ENCODE data around the gene ACAN. TPM values are rescaled to one million over a fixed set of nuclear protein-coding genes. Genes with fewer than 3 reads are reported as not detected.
A peak's percentile ranks its signal among the peaks of the same experiment; 100 is the strongest.

Gene ACAN
- total RNA-seq, 1 experiment from 2014 or later, result 1.4 TPM

GRCh38 chr15:88907111-88907510 is 103.9 kb downstream of the ACAN start:
- ATAC-seq, result no peak
- Mint-ChIP-seq H3K27ac (peak overlapping the region; percentile 72; the same call in 1 of the 2 replicates), H3K4me3 (no peak overlapping the region), H3K4me1 (peaks cover 76% of the 10 kb centered on the region), H3K27me3 (ENCODE audit: low read depth) (no peaks in the 10 kb centered on the region; the same call in 1 of the 2 replicates), H3K9me3 (no peaks in the 10 kb centered on the region), H3K36me3 (peaks cover 95% of the 10 kb centered on the region)
- ChIA-PET CTCF (interaction anchor here (0.9 to 8.6 kb wide), 3 partner anchors 9 to 264 kb away, joined by 3 to 226 read pairs (median 18); no protein-coding TSS in a partner anchor), POLR2A (no interaction called here)
- TF ChIP-seq FOXP1 (CRISPR knock-in tag; IDR thresholded peaks at IDR 0.05; ENCODE audit: borderline replicate concordance) (no peak), SP1 (CRISPR knock-in tag; conservative IDR thresholded peaks at IDR 0.05) (no peak), ZNF425 (CRISPR knock-in tag; conservative IDR thresholded peaks at IDR 0.05) (no peak), SMAD3 (CRISPR knock-in tag; IDR thresholded peaks at IDR 0.05; ENCODE audit: borderline replicate concordance) (no peak), FOXK1 (CRISPR knock-in tag; IDR thresholded peaks at IDR 0.05) (no peak), ZNF671 (CRISPR knock-in tag; IDR thresholded peaks at IDR 0.05) (no peak), ZNF396 (CRISPR knock-in tag; IDR thresholded peaks at IDR 0.05; ENCODE audit: borderline replicate concordance) (no peak), SOX15 (CRISPR knock-in tag; IDR thresholded peaks at IDR 0.05) (no peak), ZNF512 (CRISPR knock-in tag; IDR thresholded peaks at IDR 0.05; ENCODE audit: borderline replicate concordance) (no peak), ELF4 (CRISPR knock-in tag; IDR thresholded peaks at IDR 0.05; ENCODE audit: low read depth) (no peak), TP53 (CRISPR knock-in tag; IDR thresholded peaks at IDR 0.05) (no peak), JAZF1 (CRISPR knock-in tag; IDR thresholded peaks at IDR 0.05) (no peak)
- TF ChIP-seq, protein P1, sequence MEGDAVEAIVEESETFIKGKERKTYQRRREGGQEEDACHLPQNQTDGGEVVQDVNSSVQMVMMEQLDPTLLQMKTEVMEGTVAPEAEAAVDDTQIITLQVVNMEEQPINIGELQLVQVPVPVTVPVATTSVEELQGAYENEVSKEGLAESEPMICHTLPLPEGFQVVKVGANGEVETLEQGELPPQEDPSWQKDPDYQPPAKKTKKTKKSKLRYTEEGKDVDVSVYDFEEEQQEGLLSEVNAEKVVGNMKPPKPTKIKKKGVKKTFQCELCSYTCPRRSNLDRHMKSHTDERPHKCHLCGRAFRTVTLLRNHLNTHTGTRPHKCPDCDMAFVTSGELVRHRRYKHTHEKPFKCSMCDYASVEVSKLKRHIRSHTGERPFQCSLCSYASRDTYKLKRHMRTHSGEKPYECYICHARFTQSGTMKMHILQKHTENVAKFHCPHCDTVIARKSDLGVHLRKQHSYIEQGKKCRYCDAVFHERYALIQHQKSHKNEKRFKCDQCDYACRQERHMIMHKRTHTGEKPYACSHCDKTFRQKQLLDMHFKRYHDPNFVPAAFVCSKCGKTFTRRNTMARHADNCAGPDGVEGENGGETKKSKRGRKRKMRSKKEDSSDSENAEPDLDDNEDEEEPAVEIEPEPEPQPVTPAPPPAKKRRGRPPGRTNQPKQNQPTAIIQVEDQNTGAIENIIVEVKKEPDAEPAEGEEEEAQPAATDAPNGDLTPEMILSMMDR (IDR thresholded peaks at IDR 0.05), result no peak
- DNase-seq (ENCODE audit: low spot score), result no peak

DNA sequence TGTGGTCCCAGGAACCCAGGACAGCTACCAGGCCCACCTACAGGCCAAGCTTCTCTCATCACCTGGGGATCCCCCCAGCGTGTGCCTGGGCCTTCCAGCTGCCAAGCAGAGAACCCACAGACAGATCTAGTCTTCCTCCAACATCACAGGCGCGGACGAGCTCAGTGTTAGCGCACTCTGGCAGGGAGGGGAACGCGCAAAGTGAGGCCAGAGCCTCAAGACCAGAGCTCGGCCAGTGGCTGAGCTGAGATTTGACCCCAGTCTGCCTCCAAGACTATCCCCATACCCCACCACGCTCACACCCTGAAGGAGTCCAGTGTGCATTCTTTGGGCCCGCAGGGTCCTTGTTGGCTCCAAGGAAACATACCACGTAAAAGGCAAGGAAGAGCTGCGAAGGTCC is 104.9 kb downstream of the ACAN start:
- Mint-ChIP-seq H3K27ac (peak overlapping the region; percentile 90), H3K27me3 (ENCODE audit: low read depth) (no peaks in the 10 kb centered on the region; the same call in 1 of the 2 replicates), H3K4me1 (peaks cover 76% of the 10 kb centered on the region), H3K9me3 (no peaks in the 10 kb centered on the region), H3K36me3 (peaks cover 87% of the 10 kb centered on the region), H3K4me3 (peak overlapping the region; percentile 15; the same call in 1 of the 2 replicates)
- ATAC-seq (no peak), DNase-seq (ENCODE audit: low spot score) (no peak)
- TF ChIP-seq NR3C1 (CRISPR knock-in tag; conservative IDR thresholded peaks at IDR 0.05; ENCODE audit: low read depth) (no peak), ATF6 (CRISPR knock-in tag; IDR thresholded peaks at IDR 0.05) (no peak), ARID4B (CRISPR knock-in tag; IDR thresholded peaks at IDR 0.05; ENCODE audit: borderline replicate concordance) (no peak), ZNF317 (CRISPR knock-in tag; IDR thresholded peaks at IDR 0.05; ENCODE audit: borderline replicate concordance, low read depth) (no peak), TCF7 (CRISPR knock-in tag; IDR thresholded peaks at IDR 0.05; ENCODE audit: low read depth) (no peak)
- CTCF ChIA-PET, result interaction anchor here (0.7 to 8.6 kb wide), 6 partner anchors 10 to 270 kb away, joined by 3 to 226 read pairs (median 4); partner anchors contain the start of gene HAPLN3
- POLR2A ChIA-PET, result no interaction called here

Measured in WTC11 (cell line).